Measurements from ENCODE around the gene RPA3. TPM values are rescaled to one million over a fixed set of nuclear protein-coding genes. Genes with fewer than 3 reads are reported as not detected.

Gene RPA3
- total RNA-seq, 1 donor from 2014 or later, result 20.7 TPM

DNA sequence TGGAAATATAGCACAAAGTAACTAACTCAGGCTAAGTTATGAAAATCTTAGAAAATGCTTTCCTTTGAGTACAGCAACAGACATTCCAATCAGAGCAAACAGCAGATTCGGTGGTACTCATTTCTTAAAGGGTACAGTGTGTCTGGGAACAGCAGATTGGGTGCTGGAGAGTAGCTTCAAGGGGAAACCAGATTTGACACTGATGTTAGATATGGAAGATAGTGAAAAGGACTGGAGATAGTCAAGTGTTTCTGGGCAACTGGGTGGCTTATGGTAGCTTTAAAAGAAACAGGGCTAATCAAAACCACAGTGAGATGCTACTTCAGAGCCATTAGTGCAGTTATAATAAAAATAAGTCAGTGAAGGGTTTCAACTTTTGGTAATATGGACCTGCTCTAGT, 89.9 kb downstream of the RPA3 start:
- TF ChIP-seq, protein P1, sequence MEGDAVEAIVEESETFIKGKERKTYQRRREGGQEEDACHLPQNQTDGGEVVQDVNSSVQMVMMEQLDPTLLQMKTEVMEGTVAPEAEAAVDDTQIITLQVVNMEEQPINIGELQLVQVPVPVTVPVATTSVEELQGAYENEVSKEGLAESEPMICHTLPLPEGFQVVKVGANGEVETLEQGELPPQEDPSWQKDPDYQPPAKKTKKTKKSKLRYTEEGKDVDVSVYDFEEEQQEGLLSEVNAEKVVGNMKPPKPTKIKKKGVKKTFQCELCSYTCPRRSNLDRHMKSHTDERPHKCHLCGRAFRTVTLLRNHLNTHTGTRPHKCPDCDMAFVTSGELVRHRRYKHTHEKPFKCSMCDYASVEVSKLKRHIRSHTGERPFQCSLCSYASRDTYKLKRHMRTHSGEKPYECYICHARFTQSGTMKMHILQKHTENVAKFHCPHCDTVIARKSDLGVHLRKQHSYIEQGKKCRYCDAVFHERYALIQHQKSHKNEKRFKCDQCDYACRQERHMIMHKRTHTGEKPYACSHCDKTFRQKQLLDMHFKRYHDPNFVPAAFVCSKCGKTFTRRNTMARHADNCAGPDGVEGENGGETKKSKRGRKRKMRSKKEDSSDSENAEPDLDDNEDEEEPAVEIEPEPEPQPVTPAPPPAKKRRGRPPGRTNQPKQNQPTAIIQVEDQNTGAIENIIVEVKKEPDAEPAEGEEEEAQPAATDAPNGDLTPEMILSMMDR (IDR thresholded peaks at IDR 0.05; ENCODE audit: partially characterized antibody, unreplicated experiment), result no peak
- H3K27ac Mint-ChIP-seq (ENCODE audit: unreplicated experiment), result no peak overlapping the region
- H3K4me3 Mint-ChIP-seq (ENCODE audit: unreplicated experiment), result no peak overlapping the region
- H3K4me1 Mint-ChIP-seq (ENCODE audit: low read depth, unreplicated experiment), result no peaks in the 10 kb centered on the region
- H3K36me3 Mint-ChIP-seq (ENCODE audit: unreplicated experiment), result peaks cover 6% of the 10 kb centered on the region
- H3K9me3 Mint-ChIP-seq (ENCODE audit: unreplicated experiment), result peaks cover 4% of the 10 kb centered on the region
- peaks cover 3% of the 10 kb centered on the region for H3K27me3 Mint-ChIP-seq (ENCODE audit: unreplicated experiment)
- no peak for DNase-seq

DNA sequence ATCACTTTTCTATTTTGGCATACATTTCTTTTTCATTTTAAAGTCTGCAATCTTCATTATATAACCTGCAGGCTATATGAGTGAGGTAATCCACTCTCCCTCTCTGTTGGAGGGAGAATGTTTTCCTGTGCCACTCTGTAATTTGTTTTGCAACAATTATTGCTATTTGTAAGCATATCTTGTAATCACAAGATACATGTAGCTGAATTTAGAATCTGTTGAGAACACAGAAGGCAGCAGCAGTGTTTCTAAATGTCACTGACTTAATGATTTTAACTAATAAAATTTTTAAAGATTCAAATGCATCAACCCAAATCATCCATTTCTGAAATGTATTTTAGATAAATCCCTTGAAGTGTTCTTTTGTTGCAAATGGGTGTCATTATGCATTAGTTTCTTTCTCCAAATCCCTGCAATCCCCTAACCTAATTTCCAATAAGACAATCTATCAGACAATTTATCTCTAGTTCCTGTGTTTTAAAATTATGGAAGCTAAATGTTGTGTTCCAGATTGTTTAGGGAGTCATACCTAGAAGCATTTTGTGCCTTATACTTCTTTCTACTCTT, 97.7 kb downstream of the RPA3 start:
- no peak for DNase-seq
- no peak overlapping the region for H3K4me3 Mint-ChIP-seq (ENCODE audit: unreplicated experiment)
- H3K9me3 Mint-ChIP-seq (ENCODE audit: unreplicated experiment), result no peaks in the 10 kb centered on the region
- no peaks in the 10 kb centered on the region for H3K36me3 Mint-ChIP-seq (ENCODE audit: unreplicated experiment)
- H3K27ac Mint-ChIP-seq (ENCODE audit: unreplicated experiment), result no peak overlapping the region
- TF ChIP-seq, protein P1 (IDR thresholded peaks at IDR 0.05; ENCODE audit: partially characterized antibody, unreplicated experiment), result no peak
- no peaks in the 10 kb centered on the region for H3K27me3 Mint-ChIP-seq (ENCODE audit: unreplicated experiment)
- H3K4me1 Mint-ChIP-seq (ENCODE audit: low read depth, unreplicated experiment), result no peaks in the 10 kb centered on the region

DNA sequence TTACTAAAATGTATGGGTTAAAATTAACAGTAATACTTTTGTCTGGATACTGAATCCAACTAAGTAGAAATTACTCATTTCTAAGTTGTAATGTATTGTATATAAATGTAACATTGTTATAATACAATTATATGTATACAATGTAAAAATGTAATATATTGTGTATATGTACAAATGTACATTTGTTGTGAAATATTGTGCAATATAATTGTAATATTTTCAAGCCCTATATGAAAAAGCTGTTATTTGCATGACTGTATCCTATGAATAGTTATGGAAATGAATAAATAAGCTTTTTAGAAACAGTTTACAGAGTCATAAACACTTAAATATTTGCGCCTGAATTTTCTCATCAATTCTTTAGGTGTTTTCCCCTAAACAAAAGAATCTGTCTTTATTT, 98.2 kb downstream of the RPA3 start:
- H3K4me3 Mint-ChIP-seq (ENCODE audit: unreplicated experiment), result no peak overlapping the region
- no peak overlapping the region for H3K27ac Mint-ChIP-seq (ENCODE audit: unreplicated experiment)

DNA sequence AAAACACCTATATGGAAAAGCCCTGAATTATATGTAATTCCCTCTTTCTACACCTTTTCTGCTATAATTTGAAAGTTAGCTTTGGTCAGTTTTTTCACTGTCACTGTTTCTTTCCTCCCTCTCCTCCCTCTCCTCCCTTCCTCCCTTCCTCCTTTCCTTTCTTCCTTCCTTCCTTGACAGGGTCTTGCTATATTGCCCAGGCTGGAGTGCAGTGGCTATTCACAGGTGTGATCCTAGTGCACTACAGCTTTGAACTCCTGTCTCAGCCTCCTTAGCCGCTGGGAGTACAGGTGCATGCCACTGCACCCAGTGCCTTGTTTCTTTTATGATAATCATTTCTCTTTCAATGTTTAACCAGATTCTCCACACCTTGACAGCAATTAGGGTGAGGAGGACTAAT, 100.0 kb downstream of the RPA3 start:
- H3K9me3 Mint-ChIP-seq (ENCODE audit: unreplicated experiment), result no peaks in the 10 kb centered on the region
- H3K27ac Mint-ChIP-seq (ENCODE audit: unreplicated experiment), result no peak overlapping the region
- DNase-seq, result no peak
- TF ChIP-seq, protein P1 (IDR thresholded peaks at IDR 0.05; ENCODE audit: partially characterized antibody, unreplicated experiment), result no peak
- H3K4me3 Mint-ChIP-seq (ENCODE audit: unreplicated experiment), result no peak overlapping the region
- no peaks in the 10 kb centered on the region for H3K36me3 Mint-ChIP-seq (ENCODE audit: unreplicated experiment)
- H3K27me3 Mint-ChIP-seq (ENCODE audit: unreplicated experiment), result no peaks in the 10 kb centered on the region
- H3K4me1 Mint-ChIP-seq (ENCODE audit: low read depth, unreplicated experiment), result peaks cover 2% of the 10 kb centered on the region

More for the DNA sequence above, 98.2 kb downstream of the RPA3 start:
- no peak for DNase-seq
- TF ChIP-seq, protein P1 (IDR thresholded peaks at IDR 0.05; ENCODE audit: partially characterized antibody, unreplicated experiment), result no peak
- no peaks in the 10 kb centered on the region for H3K4me1 Mint-ChIP-seq (ENCODE audit: low read depth, unreplicated experiment)
- no peaks in the 10 kb centered on the region for H3K9me3 Mint-ChIP-seq (ENCODE audit: unreplicated experiment)
- no peaks in the 10 kb centered on the region for H3K36me3 Mint-ChIP-seq (ENCODE audit: unreplicated experiment)
- no peaks in the 10 kb centered on the region for H3K27me3 Mint-ChIP-seq (ENCODE audit: unreplicated experiment)

DNA sequence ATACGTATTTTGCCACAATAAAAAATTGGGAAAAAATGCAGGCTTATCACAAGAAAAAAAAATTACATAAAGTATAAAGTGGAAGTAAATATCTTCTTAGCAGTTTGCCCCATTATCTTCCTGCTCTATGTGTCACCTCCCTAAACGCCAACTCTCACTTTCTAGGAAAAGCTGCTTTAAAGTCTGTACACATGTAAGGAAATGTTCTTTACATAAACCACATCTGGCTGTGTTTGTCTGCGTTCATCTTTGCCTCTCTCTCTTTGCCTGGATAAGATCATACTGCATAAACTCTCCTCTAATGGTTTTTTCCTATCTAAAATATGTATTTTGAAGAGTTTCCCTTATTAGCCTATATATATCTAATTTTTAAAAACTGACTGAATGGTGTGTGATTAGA, 100.9 kb downstream of the RPA3 start:
- H3K27ac Mint-ChIP-seq (ENCODE audit: unreplicated experiment), result no peak overlapping the region
- peaks cover 2% of the 10 kb centered on the region for H3K4me1 Mint-ChIP-seq (ENCODE audit: low read depth, unreplicated experiment)
- H3K4me3 Mint-ChIP-seq (ENCODE audit: unreplicated experiment), result no peak overlapping the region
- no peaks in the 10 kb centered on the region for H3K36me3 Mint-ChIP-seq (ENCODE audit: unreplicated experiment)
- H3K27me3 Mint-ChIP-seq (ENCODE audit: unreplicated experiment), result no peaks in the 10 kb centered on the region
- DNase-seq, result no peak
- H3K9me3 Mint-ChIP-seq (ENCODE audit: unreplicated experiment), result no peaks in the 10 kb centered on the region
- TF ChIP-seq, protein P1 (IDR thresholded peaks at IDR 0.05; ENCODE audit: partially characterized antibody, unreplicated experiment), result no peak

All from glutamatergic neuron (in vitro differentiated cells).